Naive thymus-derived CD8-positive, alpha-beta T cell (primary cell): ENCODE data around the gene CD300E. TPM values are rescaled to one million over a fixed set of nuclear protein-coding genes. Genes with fewer than 3 reads are reported as not detected.
A peak's percentile ranks its signal among the peaks of the same experiment; 100 is the strongest.

ENCODE experiments used
- ATAC-seq, 2 donors: fragments of 150-1000 bp; cut with Tn5 transposase in 1 of 2; sonication (Bioruptor Pico), chemical (Tn5 transposase) in 1 of 2; 1 replicate in 1 of 2; 2 replicates in 1 of 2; pipeline ENCODE4 v1.10.0; 2021; ENCODE audit warnings: mild to moderate bottlenecking in 2 of 2, moderate library complexity in 2 of 2
- POLR2A ChIA-PET: fragments of 350-600 bp; sonication (Branson Sonifier 250); formaldehyde crosslinking; loops from one replicate; lab custom pipeline; 2021; ENCODE audit warnings: antibody characterized with exemption; lab: Charles Lee
- DNase-seq, 10 donors: peaks; one replicate each; pipeline versions ENCODE4 v3.0.0 to v3.0.0-alpha.2; 2020 to 2022
- H3K27ac Mint-ChIP-seq, 10 donors: one replicate each; pipeline ENCODE4 v1.8.0; 2020 to 2022; ENCODE audit warnings: mild to moderate bottlenecking in 10 of 10, mixed read lengths in 10 of 10, moderate library complexity in 4 of 10, inconsistent platforms in 1 of 10
- H3K27me3 Mint-ChIP-seq, 5 donors: one replicate each; pipeline ENCODE4 v1.8.0; 2021 to 2022; ENCODE audit warnings: mixed read lengths in 5 of 5
- H3K36me3 Mint-ChIP-seq, 3 donors: one replicate each; pipeline ENCODE4 v1.8.0; 2020 to 2022; ENCODE audit warnings: mixed read lengths in 3 of 3, mild to moderate bottlenecking in 2 of 3, inconsistent platforms in 1 of 3
- H3K4me1 Mint-ChIP-seq, 4 donors: one replicate each; pipeline ENCODE4 v1.8.0; 2021 to 2022; ENCODE audit warnings: mixed read lengths in 4 of 4
- H3K4me3 Mint-ChIP-seq, 10 donors: one replicate each; pipeline ENCODE4 v1.8.0; 2020 to 2022; ENCODE audit warnings: mild to moderate bottlenecking in 10 of 10, mixed read lengths in 10 of 10, moderate library complexity in 6 of 10, inconsistent platforms in 1 of 10
- H3K9me3 Mint-ChIP-seq, 9 donors: one replicate each; pipeline ENCODE4 v1.8.0; 2020 to 2022; ENCODE audit warnings: mixed read lengths in 9 of 9, mild to moderate bottlenecking in 3 of 9, inconsistent platforms in 1 of 9, moderate library complexity in 1 of 9
- polyA plus RNA-seq, 3 donors: library from polyadenylated mRNA; unstranded; fragments of 300-500 nt; fragmentation: Illumina TruSeq; gene quantifications; one replicate each; pipeline ENCODE4 v1.2.3, GENCODE V29; 2021
- total RNA-seq, 8 experiments: library from RNA in 2 of 8; stranded (reverse) in 2 of 8; gene quantifications; one replicate each; pipeline ENCODE4 v1.2.3 and lab custom pipeline; 2021 to 2026

The CD300E gene, protein sequence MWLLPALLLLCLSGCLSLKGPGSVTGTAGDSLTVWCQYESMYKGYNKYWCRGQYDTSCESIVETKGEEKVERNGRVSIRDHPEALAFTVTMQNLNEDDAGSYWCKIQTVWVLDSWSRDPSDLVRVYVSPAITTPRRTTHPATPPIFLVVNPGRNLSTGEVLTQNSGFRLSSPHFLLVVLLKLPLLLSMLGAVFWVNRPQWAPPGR
- total RNA-seq (not detected), polyA plus RNA-seq (under 1 TPM in 1 of 3 donors, not detected in 2; 0.06 TPM), total RNA-seq (lab: John Stamatoyannopoulos, UW) (0 reads per million in 6 experiments)

- peaks cover 0 to 14% (median 9%) of the 10 kb centered on the region in 9 donors for H3K9me3 Mint-ChIP-seq
- H3K27me3 Mint-ChIP-seq: peaks cover 21 to 65% (median 52%) of the 10 kb centered on the region in 5 donors
- H3K4me3 Mint-ChIP-seq: peak within 1 kb of the TSS in 1 of 10 donors; percentile 73
- peaks cover 0 to 13% (median 0%) of the 10 kb centered on the region in 3 donors for H3K36me3 Mint-ChIP-seq
- POLR2A ChIA-PET: no interaction called here
- peaks cover 0 to 2% (median 0%) of the 10 kb centered on the region in 4 donors for H3K4me1 Mint-ChIP-seq
- ATAC-seq (no peak), DNase-seq (no peak)
- H3K27ac Mint-ChIP-seq: peak within 1 kb of the TSS in 1 of 10 donors; percentile 5
Measured at GRCh38 chr17:74623693-74624093, at the start of gene CD300E. Gene CD300E, minus strand, starts transcription at chr17:74623738. Its CDS starts 117 bp downstream, at chr17:74623621.

DNA sequence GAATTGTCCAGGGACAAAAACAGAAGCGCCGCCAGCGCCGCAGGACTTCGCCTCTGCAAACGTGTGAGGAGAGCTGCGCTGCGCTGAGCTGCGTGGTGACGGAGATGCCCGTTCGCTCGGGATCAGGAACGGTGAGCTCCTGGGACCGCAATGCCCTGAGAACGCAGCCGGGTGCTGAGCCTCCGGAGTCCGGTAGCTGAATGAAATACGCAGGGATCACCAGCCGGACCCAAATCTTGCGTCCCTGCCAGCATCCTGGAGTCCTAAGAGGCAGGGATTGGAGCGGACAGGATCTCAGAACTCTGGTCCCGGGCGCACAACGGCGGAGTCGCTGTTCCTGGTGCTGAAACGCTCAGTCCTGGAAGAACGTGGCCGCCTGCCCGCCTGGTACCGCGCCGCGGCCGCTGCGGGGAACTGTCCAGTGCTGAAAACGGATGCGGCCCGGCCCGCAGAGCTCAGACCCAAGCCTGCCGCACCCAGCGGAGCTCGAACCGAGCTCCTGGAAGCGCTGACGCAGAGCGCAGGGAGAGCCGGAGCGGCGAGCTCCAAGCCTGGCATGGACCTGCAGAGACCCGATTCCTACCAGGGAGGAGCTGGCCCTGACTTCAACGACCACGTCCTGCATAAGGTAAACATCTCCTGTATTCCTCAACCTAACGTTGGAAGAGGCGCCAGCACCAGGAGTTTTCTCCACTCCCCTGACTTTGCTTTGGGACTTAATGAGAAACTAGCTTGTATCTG lies 47.7 kb upstream of the CD300E start:
- ATAC-seq (peak; percentile 94 to 95), DNase-seq (peak; percentile 50 to 85 (median 71))
- POLR2A ChIA-PET: interaction anchor here (0.9 to 1.3 kb wide), 5 partner anchors 9 to 191 kb away, joined by 3 to 4 read pairs (median 3); no protein-coding TSS in a partner anchor
- Mint-ChIP-seq H3K9me3 (peaks cover 0 to 9% (median 2%) of the 10 kb centered on the region in 9 donors), H3K4me3 (no peak overlapping the region), H3K27ac (no peak overlapping the region), H3K4me1 (peaks cover 0 to 17% (median 2%) of the 10 kb centered on the region in 4 donors), H3K27me3 (peaks cover 32 to 77% (median 57%) of the 10 kb centered on the region in 5 donors), H3K36me3 (peaks cover 2 to 7% (median 3%) of the 10 kb centered on the region in 3 donors)

- POLR2A ChIA-PET: interaction anchor here (0.9 kb wide), 1 partner anchor 72 kb away, joined by 3 read pairs; no protein-coding TSS in a partner anchor
- no peak for ATAC-seq
- Mint-ChIP-seq H3K9me3 (peaks cover 0 to 9% (median 2%) of the 10 kb centered on the region in 9 donors), H3K4me3 (no peak overlapping the region), H3K36me3 (peaks cover 2 to 7% (median 3%) of the 10 kb centered on the region in 3 donors), H3K4me1 (peaks cover 0 to 17% (median 2%) of the 10 kb centered on the region in 4 donors), H3K27me3 (peaks cover 32 to 77% (median 59%) of the 10 kb centered on the region in 5 donors), H3K27ac (no peak overlapping the region)
- no peak for DNase-seq
Measured at GRCh38 chr17:74670329-74670728, 46.8 kb upstream of the CD300E start.

DNA sequence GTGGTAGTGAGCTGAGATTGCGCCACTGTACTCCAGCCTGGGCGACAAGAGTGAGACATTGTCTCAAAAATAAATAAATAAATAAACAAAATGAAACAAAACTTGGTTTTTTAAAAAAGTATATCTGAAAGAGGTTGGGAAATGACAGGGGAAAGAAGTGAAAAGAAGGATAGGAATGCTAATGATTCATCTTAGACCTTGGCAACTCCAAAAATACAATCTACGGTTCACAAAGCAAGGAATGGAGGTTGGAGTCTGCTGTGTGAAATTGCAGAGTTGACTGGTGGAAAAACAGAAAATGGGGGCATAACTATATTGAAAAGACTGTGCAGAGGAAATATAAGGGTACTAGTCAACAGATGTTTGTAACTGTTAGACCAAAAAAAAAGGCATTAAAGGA lies 40.0 kb upstream of the CD300E start:
- H3K4me3 Mint-ChIP-seq: no peak overlapping the region
- POLR2A ChIA-PET: interaction anchor here (1.7 kb wide), 1 partner anchor 73 kb away, joined by 7 read pairs; the partner anchor contains the start of gene RAB37
- H3K4me1 Mint-ChIP-seq: no peaks in the 10 kb centered on the region
- peaks cover 2 to 5% (median 3%) of the 10 kb centered on the region in 3 donors for H3K36me3 Mint-ChIP-seq
- DNase-seq (no peak), ATAC-seq (no peak)
- peaks cover 29 to 65% (median 47%) of the 10 kb centered on the region in 5 donors for H3K27me3 Mint-ChIP-seq
- peaks cover 0 to 6% (median 1%) of the 10 kb centered on the region in 9 donors for H3K9me3 Mint-ChIP-seq
- no peak overlapping the region for H3K27ac Mint-ChIP-seq

DNA sequence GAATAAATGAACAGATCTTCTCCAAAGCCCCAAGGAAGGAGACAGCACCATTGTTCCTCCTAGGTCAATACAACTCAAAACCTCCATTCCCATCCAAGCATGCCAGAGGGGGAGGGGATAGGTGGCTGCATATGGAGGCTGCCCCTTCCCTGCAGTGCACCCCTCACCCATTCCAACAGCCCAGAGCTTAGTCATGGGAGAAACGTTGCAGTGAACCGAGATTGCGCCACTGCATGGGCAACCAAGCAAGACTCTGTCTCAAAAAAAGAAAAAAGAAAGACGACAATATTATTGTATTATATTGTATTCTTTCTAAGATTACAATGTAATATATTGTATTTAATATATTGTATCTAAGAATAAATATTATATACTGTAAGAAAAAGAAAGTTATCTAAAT lies 36.4 kb upstream of the CD300E start:
- Mint-ChIP-seq H3K36me3 (peaks cover 2 to 5% (median 3%) of the 10 kb centered on the region in 3 donors), H3K9me3 (peaks cover 0 to 6% (median 1%) of the 10 kb centered on the region in 9 donors), H3K4me1 (peaks cover 4 to 7% (median 6%) of the 10 kb centered on the region in 4 donors), H3K27ac (no peak overlapping the region), H3K4me3 (no peak overlapping the region), H3K27me3 (peaks cover 17 to 43% (median 35%) of the 10 kb centered on the region in 5 donors)
- ATAC-seq (no peak), DNase-seq (no peak)
- POLR2A ChIA-PET: interaction anchor here (0.9 to 4.3 kb wide), 2 partner anchors 77 to 113 kb away, joined by 3 to 71 read pairs; partner anchors contain the start of gene RAB37

DNA sequence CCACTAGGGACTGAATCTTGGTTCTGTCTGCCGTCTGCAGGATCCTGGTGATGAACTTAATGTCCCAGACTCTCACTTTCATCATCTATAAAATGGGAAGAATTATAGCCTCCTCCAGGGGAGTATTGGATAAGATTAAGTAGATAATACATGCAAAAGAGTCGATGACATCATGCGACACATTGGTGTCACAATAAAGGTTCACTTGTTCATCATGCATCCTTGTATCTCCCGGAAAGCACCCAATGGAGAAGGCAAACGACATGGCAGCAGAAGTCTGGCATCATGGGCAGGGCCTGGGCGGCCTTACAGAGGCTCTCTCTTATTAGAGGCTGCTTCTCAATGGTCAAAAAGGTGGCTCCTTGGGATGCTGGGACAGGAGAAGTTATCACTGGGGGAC lies 35.1 kb upstream of the CD300E start:
- H3K9me3 Mint-ChIP-seq: peaks cover 0 to 6% (median 1%) of the 10 kb centered on the region in 9 donors

GRCh38 chr17:74654742-74655141 lies 31.2 kb upstream of the CD300E start:
- POLR2A ChIA-PET: interaction anchor here (0.9 kb wide), 1 partner anchor 82 kb away, joined by 5 read pairs; the partner anchor contains the start of gene RAB37

More for the DNA sequence above, 35.1 kb upstream of the CD300E start:
- DNase-seq (no peak), ATAC-seq (no peak)
- H3K4me1 Mint-ChIP-seq: peaks cover 4 to 7% (median 6%) of the 10 kb centered on the region in 4 donors
- H3K27ac Mint-ChIP-seq: no peak overlapping the region
- H3K27me3 Mint-ChIP-seq: peaks cover 15 to 31% (median 27%) of the 10 kb centered on the region in 5 donors
- peaks cover 2 to 5% (median 2%) of the 10 kb centered on the region in 3 donors for H3K36me3 Mint-ChIP-seq
- H3K4me3 Mint-ChIP-seq: no peak overlapping the region
- POLR2A ChIA-PET: interaction anchor here (1.5 to 4.3 kb wide), 3 partner anchors 79 to 112 kb away, joined by 4 to 71 read pairs (median 9); partner anchors contain the start of gene RAB37

GRCh38 chr17:74652020-74652419 lies 28.5 kb upstream of the CD300E start:
- Mint-ChIP-seq H3K27ac (peak overlapping the region in 1 of 10 donors; percentile 51), H3K27me3 (peaks cover 23 to 43% (median 28%) of the 10 kb centered on the region in 5 donors), H3K9me3 (no peaks in the 10 kb centered on the region), H3K36me3 (no peaks in the 10 kb centered on the region), H3K4me3 (no peak overlapping the region), H3K4me1 (no peaks in the 10 kb centered on the region)
- DNase-seq (no peak), ATAC-seq (no peak)
- POLR2A ChIA-PET: no interaction called here

More at GRCh38 chr17:74654742-74655141, 31.2 kb upstream of the CD300E start:
- H3K27ac Mint-ChIP-seq: no peak overlapping the region
- H3K36me3 Mint-ChIP-seq: no peaks in the 10 kb centered on the region
- no peaks in the 10 kb centered on the region for H3K9me3 Mint-ChIP-seq
- no peak overlapping the region for H3K4me3 Mint-ChIP-seq
- ATAC-seq (no peak), DNase-seq (no peak)
- H3K4me1 Mint-ChIP-seq: peaks cover 4 to 7% (median 6%) of the 10 kb centered on the region in 4 donors
- H3K27me3 Mint-ChIP-seq: peaks cover 22 to 36% (median 29%) of the 10 kb centered on the region in 5 donors

DNA sequence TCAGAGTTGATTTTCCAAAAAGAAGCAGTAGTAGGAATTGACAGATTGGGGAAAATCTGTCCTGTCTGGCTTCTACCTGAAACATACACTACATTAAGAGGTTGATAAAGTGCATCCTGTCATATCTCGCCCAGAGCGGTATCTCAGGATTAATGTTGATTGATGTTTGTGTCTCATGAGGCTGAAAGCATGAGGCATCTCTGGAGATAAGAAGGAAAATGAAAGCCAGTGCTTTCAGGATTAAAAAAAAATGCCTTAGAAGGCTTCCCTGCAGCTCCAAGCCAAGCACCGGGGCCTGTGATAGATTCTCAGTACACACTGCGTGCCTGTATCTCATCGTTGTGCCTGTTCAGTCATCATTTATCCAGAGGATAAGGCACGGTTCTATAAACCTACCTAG lies 26.4 kb upstream of the CD300E start:
- ATAC-seq: no peak
- POLR2A ChIA-PET: no interaction called here
- no peak overlapping the region for H3K4me3 Mint-ChIP-seq
- H3K27ac Mint-ChIP-seq: no peak overlapping the region
- DNase-seq: no peak
- H3K27me3 Mint-ChIP-seq: peaks cover 26 to 46% (median 41%) of the 10 kb centered on the region in 5 donors
- H3K36me3 Mint-ChIP-seq: no peaks in the 10 kb centered on the region
- H3K9me3 Mint-ChIP-seq: no peaks in the 10 kb centered on the region
- peaks cover 0 to 6% (median 0%) of the 10 kb centered on the region in 4 donors for H3K4me1 Mint-ChIP-seq

DNA sequence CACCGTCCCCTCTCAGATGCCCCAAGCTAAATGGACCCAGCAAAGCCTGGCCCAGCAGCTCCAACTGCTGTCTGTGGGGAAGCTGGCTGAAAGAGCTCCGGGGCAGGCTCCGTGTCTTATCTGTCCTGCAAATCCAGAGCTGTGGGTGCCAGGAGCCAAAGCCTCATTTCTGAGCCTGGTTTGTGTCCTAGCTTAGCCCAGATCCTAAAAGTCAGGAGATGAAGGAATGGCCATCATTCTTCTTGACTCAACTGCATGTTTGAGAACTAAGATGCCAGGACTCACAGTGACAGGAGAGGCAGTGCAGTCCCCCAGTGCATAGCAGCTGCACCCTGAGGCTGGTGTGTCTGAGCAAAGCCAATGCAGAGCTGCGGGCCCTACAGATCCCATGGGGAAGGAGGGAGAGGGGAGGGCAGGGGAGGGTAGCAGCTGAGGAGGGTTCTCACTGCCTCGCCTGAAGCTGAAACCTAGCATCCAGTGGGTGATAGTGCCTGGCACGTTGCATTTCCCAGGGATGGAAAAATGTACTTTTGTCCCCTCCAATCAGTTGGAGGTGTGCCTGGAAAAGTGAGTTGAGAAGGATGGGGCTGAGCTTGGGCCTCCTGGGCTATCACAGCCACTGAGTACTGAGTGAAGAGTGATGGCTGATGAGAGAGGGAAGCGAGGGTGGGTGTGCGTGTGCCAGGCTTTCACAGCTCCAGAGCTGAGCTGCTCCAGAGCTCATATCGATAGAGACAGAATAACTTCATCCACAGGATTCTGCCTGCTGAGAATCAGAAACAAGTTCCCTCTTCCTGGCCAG lies 24.5 kb upstream of the CD300E start:
- Mint-ChIP-seq H3K27me3 (peaks cover 29 to 49% (median 44%) of the 10 kb centered on the region in 5 donors), H3K4me3 (no peak overlapping the region), H3K9me3 (no peaks in the 10 kb centered on the region), H3K4me1 (peaks cover 0 to 12% (median 0%) of the 10 kb centered on the region in 4 donors), H3K27ac (no peak overlapping the region), H3K36me3 (no peaks in the 10 kb centered on the region)
- POLR2A ChIA-PET: no interaction called here
- DNase-seq: no peak
- ATAC-seq: no peak

DNA sequence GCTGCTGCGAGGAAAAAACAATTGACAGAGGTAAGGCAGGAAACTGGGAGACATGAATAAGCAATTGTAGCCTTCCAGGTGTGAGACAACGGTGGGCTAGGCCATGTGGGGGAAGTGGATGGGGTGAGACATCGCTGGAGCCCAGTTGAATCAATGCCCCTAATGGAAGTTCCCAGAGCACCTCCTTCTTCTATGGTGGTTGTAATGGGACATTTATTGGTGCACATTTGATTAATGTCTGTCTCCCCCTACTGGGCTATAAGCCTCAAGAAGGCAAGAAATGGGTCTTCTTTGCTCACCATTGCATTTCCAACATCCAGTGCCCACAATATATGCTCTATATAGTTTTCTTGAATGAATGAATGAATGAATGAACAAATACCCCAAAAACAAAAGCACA lies 22.7 kb upstream of the CD300E start:
- no peak overlapping the region for H3K4me3 Mint-ChIP-seq
- no peaks in the 10 kb centered on the region for H3K36me3 Mint-ChIP-seq
- H3K27me3 Mint-ChIP-seq: peaks cover 24 to 49% (median 43%) of the 10 kb centered on the region in 5 donors
- H3K27ac Mint-ChIP-seq: no peak overlapping the region
- ATAC-seq: no peak
- DNase-seq: peak in 1 of 10 donors; percentile 16
- POLR2A ChIA-PET: no interaction called here
- no peaks in the 10 kb centered on the region for H3K9me3 Mint-ChIP-seq
- H3K4me1 Mint-ChIP-seq: peaks cover 0 to 30% (median 0%) of the 10 kb centered on the region in 4 donors
